Lower leg skin (tissue), 4 donors: ENCODE data around the gene CEP104. TPM values are rescaled to one million over a fixed set of nuclear protein-coding genes. Genes with fewer than 3 reads are reported as not detected.

Experiments used
- DNase-seq, 2 donors: peaks; one replicate each; pipeline ENCODE4 v3.0.0-alpha.2; 2019; ENCODE audit warnings: low spot score in 2 of 2
- H3K4me3 ChIP-seq: fragments of 200-600 bp; sonication (generic); 2 replicates; pipeline ENCODE4 v1.5.1; 2017; ENCODE audit warnings: mild to moderate bottlenecking, low read depth; ENCODE audit not compliant: poor library complexity, severe bottlenecking
- CTCF ChIP-seq, 3 donors: fragments of 450-650 bp; IDR thresholded peaks; one replicate each; pipeline ENCODE4 v1.5.1; 2016; ENCODE audit warnings: antibody characterized with exemption in 3 of 3, mild to moderate bottlenecking in 3 of 3, moderate library complexity in 2 of 3
- POLR2A ChIP-seq, 2 donors: fragments of 450-650 bp; IDR thresholded peaks; one replicate each; pipeline ENCODE4 v1.6.1; 2016 to 2017; ENCODE audit warnings: antibody characterized with exemption in 2 of 2, mild to moderate bottlenecking in 1 of 2, moderate library complexity in 1 of 2
- WGBS, 2 donors: methylation state at CpG; one replicate each; pipeline ENCODE4 v1.1.5; 2018; 5-methylcytosine and 5-hydroxymethylcytosine counted together
- intact Hi-C: fragments of 100-400 bp; cut with DNase I; formaldehyde crosslinking; loops from one replicate; pipeline ENCODE4 v1.15.0; 2023; ENCODE audit warnings: low total_unique reads
- total RNA-seq, 4 donors: library from RNA; depleted of rRNA; stranded (reverse); fragments of >200 nt; gene quantifications; one replicate each; pipeline ENCODE4 v1.1.0, GENCODE V29; 2016

CEP104 gene
- total RNA-seq, 4 donors from 2014 or later: 24.6 to 38.9 (median 33.1) TPM

GRCh38 chr1:3825356-3825755 lies 31.7 kb downstream of the CEP104 start:
- no peak for TF ChIP-seq POLR2A (IDR thresholded peaks at IDR 0.05)
- TF ChIP-seq CTCF (IDR thresholded peaks at IDR 0.05): no peak
- no peak for DNase-seq
- WGBS, 2 donors: 77 to 83% methylated on average over 15 of the region's 15 CpGs
- H3K4me3 ChIP-seq: no peak overlapping the region
- intact Hi-C loops: no loop called here

- no peak for DNase-seq
- WGBS, 2 donors: 80 to 83% methylated on average over 8 of the region's 8 CpGs
- H3K4me3 ChIP-seq: no peak overlapping the region
- TF ChIP-seq POLR2A (IDR thresholded peaks at IDR 0.05) (no peak), CTCF (IDR thresholded peaks at IDR 0.05) (no peak)
- intact Hi-C loops: no loop called here
Observed at GRCh38 chr1:3824650-3825049, 32.4 kb downstream of the CEP104 start.

GRCh38 chr1:3822421-3822820 lies 34.6 kb downstream of the CEP104 start:
- DNase-seq: no peak
- WGBS, 2 donors: 75 to 82% methylated on average over 16 of the region's 16 CpGs
- intact Hi-C loops: no loop called here
- H3K4me3 ChIP-seq: no peak overlapping the region
- TF ChIP-seq POLR2A (IDR thresholded peaks at IDR 0.05) (no peak), CTCF (IDR thresholded peaks at IDR 0.05) (no peak)

GRCh38 chr1:3821908-3822307 lies 35.1 kb downstream of the CEP104 start:
- TF ChIP-seq POLR2A (IDR thresholded peaks at IDR 0.05): no peak
- TF ChIP-seq CTCF (IDR thresholded peaks at IDR 0.05): no peak
- no peak overlapping the region for H3K4me3 ChIP-seq
- 87% methylated on average over 15 of the region's 15 CpGs for WGBS, 2 donors
- no peak for DNase-seq
- intact Hi-C loops: no loop called here

GRCh38 chr1:3821447-3821846 lies 35.6 kb downstream of the CEP104 start:
- 84 to 88% methylated on average over 13 of the region's 13 CpGs for WGBS, 2 donors
- no peak for DNase-seq
- TF ChIP-seq POLR2A (IDR thresholded peaks at IDR 0.05): no peak
- TF ChIP-seq CTCF (IDR thresholded peaks at IDR 0.05): no peak
- H3K4me3 ChIP-seq: no peak overlapping the region
- intact Hi-C loops: no loop called here

GRCh38 chr1:3821004-3821403 lies 36.0 kb downstream of the CEP104 start:
- DNase-seq: no peak
- TF ChIP-seq CTCF (IDR thresholded peaks at IDR 0.05) (no peak), POLR2A (IDR thresholded peaks at IDR 0.05) (no peak)
- H3K4me3 ChIP-seq: no peak overlapping the region
- intact Hi-C loops: no loop called here
- 83 to 89% methylated on average over 6 of the region's 6 CpGs for WGBS, 2 donors
